Measurements from ENCODE around the gene AHCYL2.

DNA sequence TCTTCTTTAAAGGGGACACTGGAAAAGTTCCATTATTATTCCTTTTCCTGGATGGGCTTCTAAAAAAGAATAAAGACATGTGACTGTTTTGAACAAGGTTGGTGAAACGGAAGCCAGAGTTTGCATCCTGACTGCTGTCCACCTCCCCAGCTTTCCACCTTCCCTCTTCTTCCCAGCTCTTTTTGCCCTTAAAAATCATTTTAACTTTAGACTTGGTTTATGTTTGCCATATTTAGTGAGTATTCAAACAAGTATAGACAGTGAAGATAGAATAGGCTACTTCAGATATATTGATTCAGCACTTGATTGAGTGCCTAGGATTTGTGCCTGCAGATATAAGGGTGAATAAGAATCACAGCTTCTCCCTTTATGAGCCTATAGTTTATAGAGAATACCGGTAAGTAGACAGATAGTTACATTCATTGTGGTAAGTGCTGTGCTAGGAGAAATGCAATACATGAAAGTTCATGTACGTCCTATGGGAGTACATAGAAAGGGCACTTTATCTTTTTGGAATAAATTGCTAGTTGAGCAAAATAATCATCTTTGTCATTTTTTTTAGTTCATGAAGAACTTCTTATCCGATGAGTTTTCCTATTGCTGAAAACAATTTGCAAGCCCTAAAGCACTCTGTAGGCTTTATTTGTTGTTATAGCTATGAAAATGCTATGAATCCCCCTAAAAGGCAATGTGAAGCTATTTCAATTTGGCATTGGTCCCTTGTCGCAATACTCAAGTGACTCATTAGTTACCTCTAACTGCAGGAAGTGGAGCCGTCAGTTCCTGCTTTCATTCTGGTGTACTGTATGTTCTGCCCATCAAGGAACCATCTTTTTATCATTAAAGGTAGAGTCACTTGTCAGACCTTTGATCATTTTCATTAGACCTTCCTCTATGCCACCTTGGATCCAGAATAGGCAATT is 152.2 kb downstream of the AHCYL2 start:
- TF ChIP-seq CTCF (IDR thresholded peaks at IDR 0.05) (peak in 1 of 6 experiments; percentile 2), POLR2A (IDR thresholded peaks at IDR 0.05) (no peak)
